SH-SY5Y (cell line): ENCODE results near the gene FRMD4A.

Source experiments
- GATA2 ChIP-seq: IDR thresholded peaks from 2 replicates; pipeline ENCODE4 v1.6.1; 2011; ENCODE audit warnings: mild to moderate bottlenecking, low read depth, low read length
- GATA3 ChIP-seq: IDR thresholded peaks from 2 replicates; pipeline ENCODE4 v1.6.1; 2011; ENCODE audit warnings: low read depth, mild to moderate bottlenecking, low read length, moderate library complexity

DNA sequence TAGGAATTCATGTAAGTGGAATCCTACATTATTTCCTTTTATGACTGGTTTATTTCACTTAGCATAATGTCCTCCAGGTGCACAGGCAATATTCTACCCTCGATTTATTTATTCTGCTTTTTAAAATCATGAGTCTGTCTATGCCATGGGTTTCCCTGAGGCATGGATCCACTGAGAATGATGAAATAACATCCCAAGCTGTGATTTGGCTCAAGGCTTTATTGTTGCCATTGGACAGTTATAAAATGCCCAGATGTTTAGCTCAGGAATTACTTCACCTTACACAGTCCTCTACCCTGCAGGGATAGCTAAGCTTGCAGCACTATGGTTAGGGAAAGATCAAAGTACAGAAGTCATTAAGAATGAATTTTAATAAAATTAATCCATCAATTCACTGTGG, 219.5 kb downstream of the FRMD4A start:
- TF ChIP-seq GATA2 (no peak), GATA3 (no peak)
